Liver (tissue), 9 donors: ENCODE measurements around the gene PRSS56. TPM values are rescaled to one million over a fixed set of nuclear protein-coding genes. Genes with fewer than 3 reads are reported as not detected.

ENCODE experiments used
- DNase-seq: peaks from one replicate; pipeline ENCODE4 v3.0.0-alpha.2; 2017; ENCODE audit warnings: low spot score
- H3K27ac ChIP-seq, 2 donors: one replicate each; pipeline ENCODE4 v1.7.0; 2013; ENCODE audit warnings: inconsistent platforms in 2 of 2, low read length in 2 of 2, control low read depth in 1 of 2, low read depth in 1 of 2, mild to moderate bottlenecking in 1 of 2
- H3K27me3 ChIP-seq, 4 donors: one replicate each; pipeline versions ENCODE4 v1.6.1 to v1.7.0; 2013; ENCODE audit warnings: low read length in 3 of 4, inconsistent platforms in 1 of 4, mild to moderate bottlenecking in 1 of 4, moderate library complexity in 1 of 4; ENCODE audit not compliant: control insufficient read depth in 4 of 4, insufficient read depth in 4 of 4
- H3K36me3 ChIP-seq, 4 donors: one replicate each; pipeline versions ENCODE4 v1.6.1 to v1.7.0; 2013; ENCODE audit warnings: low read length in 3 of 4, mild to moderate bottlenecking in 3 of 4, low read depth in 1 of 4, moderate library complexity in 1 of 4; ENCODE audit not compliant: control insufficient read depth in 4 of 4, insufficient read depth in 3 of 4
- H3K4me1 ChIP-seq, 4 donors: one replicate each; pipeline versions ENCODE4 v1.6.1 to v1.7.0; 2013; ENCODE audit warnings: low read length in 3 of 4, mild to moderate bottlenecking in 3 of 4, moderate library complexity in 1 of 4; ENCODE audit not compliant: control insufficient read depth in 4 of 4, insufficient read depth in 4 of 4
- H3K4me3 ChIP-seq, 3 donors: one replicate each; pipeline versions ENCODE4 v1.6.1 to v1.7.0; 2013; ENCODE audit warnings: low read length in 3 of 3, control low read depth in 1 of 3, low read depth in 1 of 3, mild to moderate bottlenecking in 1 of 3
- H3K9ac ChIP-seq, 2 donors: one replicate each; pipeline ENCODE4 v1.7.0; 2013; ENCODE audit warnings: low read length in 2 of 2, mild to moderate bottlenecking in 2 of 2, moderate library complexity in 2 of 2, control low read depth in 1 of 2, low read depth in 1 of 2
- H3K9me3 ChIP-seq, 4 donors: one replicate each; pipeline versions ENCODE4 v1.6.1 to v1.7.0; 2013; ENCODE audit warnings: low read length in 3 of 4; ENCODE audit not compliant: control insufficient read depth in 4 of 4
- ATF3 ChIP-seq: IDR thresholded peaks from 2 replicates; pipeline ENCODE4 v1.6.1; 2016; ENCODE audit warnings: antibody characterized with exemption
- FOXA1 ChIP-seq: IDR thresholded peaks from 2 replicates; pipeline ENCODE4 v1.6.1; 2016; ENCODE audit warnings: antibody characterized with exemption
- GABPA ChIP-seq, 2 donors: IDR thresholded peaks in 1 of 2; conservative IDR thresholded peaks in 1 of 2; 2 replicates each; pipeline ENCODE4 v1.6.1; 2016; ENCODE audit warnings: antibody characterized with exemption in 2 of 2, mild to moderate bottlenecking in 1 of 2, moderate library complexity in 1 of 2
- HNF4A ChIP-seq, 2 donors: conservative IDR thresholded peaks; 2 replicates each; pipeline ENCODE4 v1.6.1; 2016; ENCODE audit warnings: antibody characterized with exemption in 2 of 2, mild to moderate bottlenecking in 2 of 2
- JUND ChIP-seq, 2 donors: IDR thresholded peaks; 2 replicates each; pipeline ENCODE4 v1.6.1; 2016; ENCODE audit warnings: antibody characterized with exemption in 2 of 2
- RAD21 ChIP-seq, 2 donors: IDR thresholded peaks; 2 replicates each; pipeline ENCODE4 v1.6.1; 2016; ENCODE audit warnings: antibody characterized with exemption in 2 of 2, mild to moderate bottlenecking in 2 of 2
- SP1 ChIP-seq: IDR thresholded peaks from 2 replicates; pipeline ENCODE4 v1.6.1; 2018; ENCODE audit warnings: antibody characterized with exemption, mild to moderate bottlenecking
- TAF1 ChIP-seq: conservative IDR thresholded peaks from 2 replicates; pipeline ENCODE4 v1.6.1; 2016; ENCODE audit warnings: antibody characterized with exemption, mild to moderate bottlenecking
- YY1 ChIP-seq: IDR thresholded peaks from 2 replicates; pipeline ENCODE4 v1.6.1; 2016; ENCODE audit warnings: antibody characterized with exemption, mild to moderate bottlenecking
- WGBS: extraction: QIAGEN DNeasy Blood & Tissue Kit; methylation state at CpG from one replicate; pipeline ENCODE4 v1.1.7; 2013; 5-methylcytosine and 5-hydroxymethylcytosine counted together
- polyA plus RNA-seq, 2 donors: library from polyadenylated mRNA; stranded (reverse) in 1 of 2; unstranded in 1 of 2; fragments of 200-250 nt in 1 of 2; fragments of >200 nt in 1 of 2; fragmentation: Nextera tagmentation in 1 of 2; extraction: Ambion mirVana in 1 of 2; gene quantifications; one replicate each; pipeline versions ENCODE4 v1.2.1 to v1.2.3, GENCODE V29; 2013 to 2015
- total RNA-seq, 2 donors: library from RNA; depleted of rRNA; stranded (reverse); fragments of >200 nt; gene quantifications; one replicate each; pipeline ENCODE4 v1.2.3, GENCODE V29; 2014
- TF ChIP-seq, protein P1 (sequence below): IDR thresholded peaks from 2 replicates; pipeline ENCODE4 v1.6.1; 2016; ENCODE audit warnings: antibody characterized with exemption, mild to moderate bottlenecking
- donor health status: healthy.
- donor health status: healthy.
- donor health status: healthy.
- donor health status: healthy.
- donor health status: healthy.

The PRSS56 gene
- total and polyA plus RNA-seq, 4 donors: 0.02 TPM; not detected in 3

- Histone ChIP-seq H3K9me3 (peaks cover 0 to 3% (median under 1%) of the 10 kb centered on the region in 4 donors), H3K9ac (no peak within 1 kb of the TSS), H3K27me3 (no peaks in the 10 kb centered on the region), H3K4me3 (no peak within 1 kb of the TSS), H3K36me3 (no peaks in the 10 kb centered on the region), H3K4me1 (no peaks in the 10 kb centered on the region), H3K27ac (no peak within 1 kb of the TSS)
- DNase-seq: no peak
- no peak for TF ChIP-seq RAD21 (IDR thresholded peaks at IDR 0.05)
- TF ChIP-seq HNF4A (conservative IDR thresholded peaks at IDR 0.05): no peak
- TF ChIP-seq ATF3: no peak
- no peak for TF ChIP-seq GABPA (IDR thresholded peaks at IDR 0.05 in 1 of 2, conservative IDR thresholded peaks at IDR 0.05 in 1 of 2)
- no peak for TF ChIP-seq TAF1
- 56% methylated on average over 23 of the region's 23 CpGs for WGBS
These were observed 19.4 kb downstream of the PRSS56 start, which contains the start of gene CHRNG for GRCh38 chr2:232539298-232540231. TSS of gene CHRNG (plus strand) at chr2:232539692. CDS start at chr2:232539748, 56 bp downstream.

GRCh38 chr2:232540441-232541041 lies 20.4 kb downstream of the PRSS56 start:
- H3K4me3 ChIP-seq: no peak overlapping the region
- TF ChIP-seq ATF3 (no peak), RAD21 (IDR thresholded peaks at IDR 0.05) (no peak), YY1 (no peak), HNF4A (conservative IDR thresholded peaks at IDR 0.05) (no peak), FOXA1 (no peak), JUND (IDR thresholded peaks at IDR 0.05) (no peak), TAF1 (no peak), SP1 (no peak)
- TF ChIP-seq, protein P1, sequence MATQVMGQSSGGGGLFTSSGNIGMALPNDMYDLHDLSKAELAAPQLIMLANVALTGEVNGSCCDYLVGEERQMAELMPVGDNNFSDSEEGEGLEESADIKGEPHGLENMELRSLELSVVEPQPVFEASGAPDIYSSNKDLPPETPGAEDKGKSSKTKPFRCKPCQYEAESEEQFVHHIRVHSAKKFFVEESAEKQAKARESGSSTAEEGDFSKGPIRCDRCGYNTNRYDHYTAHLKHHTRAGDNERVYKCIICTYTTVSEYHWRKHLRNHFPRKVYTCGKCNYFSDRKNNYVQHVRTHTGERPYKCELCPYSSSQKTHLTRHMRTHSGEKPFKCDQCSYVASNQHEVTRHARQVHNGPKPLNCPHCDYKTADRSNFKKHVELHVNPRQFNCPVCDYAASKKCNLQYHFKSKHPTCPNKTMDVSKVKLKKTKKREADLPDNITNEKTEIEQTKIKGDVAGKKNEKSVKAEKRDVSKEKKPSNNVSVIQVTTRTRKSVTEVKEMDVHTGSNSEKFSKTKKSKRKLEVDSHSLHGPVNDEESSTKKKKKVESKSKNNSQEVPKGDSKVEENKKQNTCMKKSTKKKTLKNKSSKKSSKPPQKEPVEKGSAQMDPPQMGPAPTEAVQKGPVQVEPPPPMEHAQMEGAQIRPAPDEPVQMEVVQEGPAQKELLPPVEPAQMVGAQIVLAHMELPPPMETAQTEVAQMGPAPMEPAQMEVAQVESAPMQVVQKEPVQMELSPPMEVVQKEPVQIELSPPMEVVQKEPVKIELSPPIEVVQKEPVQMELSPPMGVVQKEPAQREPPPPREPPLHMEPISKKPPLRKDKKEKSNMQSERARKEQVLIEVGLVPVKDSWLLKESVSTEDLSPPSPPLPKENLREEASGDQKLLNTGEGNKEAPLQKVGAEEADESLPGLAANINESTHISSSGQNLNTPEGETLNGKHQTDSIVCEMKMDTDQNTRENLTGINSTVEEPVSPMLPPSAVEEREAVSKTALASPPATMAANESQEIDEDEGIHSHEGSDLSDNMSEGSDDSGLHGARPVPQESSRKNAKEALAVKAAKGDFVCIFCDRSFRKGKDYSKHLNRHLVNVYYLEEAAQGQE: no peak
- no peaks in the 10 kb centered on the region for H3K36me3 ChIP-seq
- no peaks in the 10 kb centered on the region for H3K27me3 ChIP-seq
- H3K27ac ChIP-seq: no peak overlapping the region
- DNase-seq: no peak
- peaks cover 0 to 3% (median under 1%) of the 10 kb centered on the region in 4 donors for H3K9me3 ChIP-seq
- 84% methylated on average over 17 of the region's 17 CpGs for WGBS
- H3K4me1 ChIP-seq: no peaks in the 10 kb centered on the region
- no peak overlapping the region for H3K9ac ChIP-seq
